H9 (cell line): ENCODE results near the gene MKRN2. TPM values are rescaled to one million over a fixed set of nuclear protein-coding genes. Genes with fewer than 3 reads are reported as not detected.

Source experiments
- DNase-seq: peaks from one replicate; pipeline ENCODE4 v3.0.0-alpha.2; 2017
- H2AFZ ChIP-seq: one replicate; pipeline ENCODE4 v1.6.1; 2013; ENCODE audit warnings: mild to moderate bottlenecking, low read length, control low read depth, moderate library complexity
- H2AK5ac ChIP-seq: 2 replicates; pipeline ENCODE4 v1.6.1; 2013; ENCODE audit warnings: low read length, control low read depth, mixed read lengths; ENCODE audit not compliant: insufficient read length
- H2BK120ac ChIP-seq: one replicate; pipeline ENCODE4 v1.6.1; 2013; ENCODE audit warnings: low read depth, mild to moderate bottlenecking, low read length, control low read depth, inconsistent platforms; ENCODE audit not compliant: poor library complexity, severe bottlenecking
- H2BK12ac ChIP-seq: 2 replicates; pipeline ENCODE4 v1.6.1; 2013; ENCODE audit warnings: low read length, control low read depth, mixed read lengths, low read depth; ENCODE audit not compliant: insufficient read length
- H2BK15ac ChIP-seq: 2 replicates; pipeline ENCODE4 v1.6.1; 2013; ENCODE audit warnings: low read depth, low read length, control low read depth
- H2BK20ac ChIP-seq: one replicate; pipeline ENCODE4 v1.6.1; 2013; ENCODE audit warnings: low read depth, mild to moderate bottlenecking, low read length, control low read depth, inconsistent platforms; ENCODE audit not compliant: poor library complexity, severe bottlenecking
- H2BK5ac ChIP-seq: 2 replicates; pipeline ENCODE4 v1.6.1; 2013; ENCODE audit warnings: low read length, control low read depth, mixed read lengths; ENCODE audit not compliant: insufficient read length
- H3K14ac ChIP-seq: 2 replicates; pipeline ENCODE4 v1.6.1; 2013; ENCODE audit warnings: low read length, control low read depth; ENCODE audit not compliant: insufficient read depth
- H3K18ac ChIP-seq: 2 replicates; pipeline ENCODE4 v1.6.1; 2013; ENCODE audit warnings: low read depth, mild to moderate bottlenecking, mixed read lengths, low read length, control low read depth; ENCODE audit not compliant: insufficient read length
- H3K23ac ChIP-seq: 2 replicates; pipeline ENCODE4 v1.6.1; 2013; ENCODE audit warnings: low read length, control low read depth, mixed read lengths, low read depth; ENCODE audit not compliant: insufficient read length
- H3K23me2 ChIP-seq: 2 replicates; pipeline ENCODE4 v1.6.1; 2013; ENCODE audit warnings: low read depth, mild to moderate bottlenecking, mixed read lengths, low read length, control low read depth; ENCODE audit not compliant: insufficient read length, poor library complexity, severe bottlenecking
- H3K27ac ChIP-seq: 2 replicates; pipeline ENCODE4 v1.5.1; 2013; ENCODE audit warnings: low read length, control low read depth, mixed read lengths, low read depth; ENCODE audit not compliant: insufficient read length
- H3K27me3 ChIP-seq: 2 replicates; pipeline ENCODE4 v1.6.1; 2013; ENCODE audit warnings: low read length, control low read depth, inconsistent platforms; ENCODE audit not compliant: insufficient read depth
- H3K4ac ChIP-seq: 2 replicates; pipeline ENCODE4 v1.6.1; 2013; ENCODE audit warnings: low read depth, mild to moderate bottlenecking, control low read depth, inconsistent platforms, low read length, moderate library complexity
- H3K4me1 ChIP-seq: 2 replicates; pipeline ENCODE4 v1.6.1; 2013; ENCODE audit warnings: low read length, control low read depth, inconsistent platforms; ENCODE audit not compliant: insufficient read depth
- H3K4me2 ChIP-seq: 2 replicates; pipeline ENCODE4 v1.6.1; 2013; ENCODE audit warnings: low read length, control low read depth, mixed read lengths; ENCODE audit not compliant: insufficient read length, insufficient read depth
- H3K56ac ChIP-seq: 2 replicates; pipeline ENCODE4 v1.6.1; 2013; ENCODE audit warnings: low read depth, mild to moderate bottlenecking, mixed read lengths, low read length, control low read depth; ENCODE audit not compliant: insufficient read length
- H3K79me1 ChIP-seq: 2 replicates; pipeline ENCODE4 v1.6.1; 2013; ENCODE audit warnings: low read depth, mild to moderate bottlenecking, moderate library complexity, low read length, control low read depth, inconsistent platforms; ENCODE audit not compliant: insufficient read depth, poor library complexity, severe bottlenecking
- H3K79me2 ChIP-seq: 2 replicates; pipeline ENCODE4 v1.6.1; 2013; ENCODE audit warnings: low read length, control low read depth, inconsistent platforms; ENCODE audit not compliant: insufficient read depth
- H3K9ac ChIP-seq: 2 replicates; pipeline ENCODE4 v1.6.1; 2013; ENCODE audit warnings: low read length, control low read depth, mixed read lengths; ENCODE audit not compliant: insufficient read length; ENCODE audit errors: extremely low read depth
- H3K9me3 ChIP-seq: one replicate; pipeline ENCODE4 v1.6.1; 2013; ENCODE audit warnings: low read depth, low read length, inconsistent platforms; ENCODE audit not compliant: control insufficient read depth
- H3T11ph ChIP-seq: one replicate; pipeline ENCODE4 v1.6.1; 2013; ENCODE audit warnings: mild to moderate bottlenecking, low read length, control low read depth, inconsistent platforms
- H4K20me1 ChIP-seq: one replicate; pipeline ENCODE4 v1.6.1; 2013; ENCODE audit not compliant: control insufficient read depth, insufficient read length, insufficient read depth
- H4K5ac ChIP-seq: 2 replicates; pipeline ENCODE4 v1.6.1; 2013; ENCODE audit warnings: low read depth, mild to moderate bottlenecking, mixed read lengths, low read length, control low read depth; ENCODE audit not compliant: insufficient read length
- H4K8ac ChIP-seq: replicated peaks from 2 replicates; pipeline ENCODE4 v1.6.1; 2013; ENCODE audit warnings: low read length, control low read depth, mixed read lengths, low read depth; ENCODE audit not compliant: insufficient read length
- H4K91ac ChIP-seq: 2 replicates; pipeline ENCODE4 v1.6.1; 2013; ENCODE audit warnings: low read depth, mild to moderate bottlenecking, moderate library complexity, mixed read lengths, low read length, control low read depth; ENCODE audit not compliant: insufficient read length
- H3K27ac Mint-ChIP-seq, 3 experiments: 2 replicates in 2 of 3; 3 replicates in 1 of 3; pipeline ENCODE4 v1.8.0; 2020 to 2021; ENCODE audit warnings: mixed read lengths in 3 of 3, mild to moderate bottlenecking in 1 of 3, moderate library complexity in 1 of 3
- H3K27me3 Mint-ChIP-seq: 2 replicates; pipeline ENCODE4 v1.8.0; 2021; ENCODE audit warnings: low read depth, mild to moderate bottlenecking, moderate library complexity, mixed read lengths
- H3K36me3 Mint-ChIP-seq, 3 experiments: 2 replicates in 2 of 3; 3 replicates in 1 of 3; pipeline ENCODE4 v1.8.0; 2020 to 2021; ENCODE audit warnings: low read depth in 3 of 3, mixed read lengths in 3 of 3; ENCODE audit not compliant: insufficient read depth in 1 of 3
- H3K4me1 Mint-ChIP-seq, 2 experiments: 2 replicates each; pipeline ENCODE4 v1.8.0; 2020; ENCODE audit warnings: mixed read lengths in 2 of 2
- H3K4me3 Mint-ChIP-seq, 2 experiments: 2 replicates in 1 of 2; 3 replicates in 1 of 2; pipeline ENCODE4 v1.8.0; 2020 to 2021; ENCODE audit warnings: mild to moderate bottlenecking in 2 of 2, mixed read lengths in 2 of 2, moderate library complexity in 1 of 2
- H3K9me3 Mint-ChIP-seq, 2 experiments: 2 replicates in 1 of 2; 3 replicates in 1 of 2; pipeline ENCODE4 v1.8.0; 2020; ENCODE audit warnings: mild to moderate bottlenecking in 2 of 2, mixed read lengths in 2 of 2, moderate library complexity in 1 of 2
- CTCF ChIP-seq: fragments of 200-600 bp; sonication (generic); conservative IDR thresholded peaks from 3 replicates; pipeline ENCODE4 v1.8.0; 2021; ENCODE audit warnings: antibody characterized with exemption, mild to moderate bottlenecking
- WGBS: extraction: QIAGEN DNeasy Blood & Tissue Kit; methylation state at CpG from one replicate; pipeline ENCODE4 v1.1.7; 2013; ENCODE audit warnings: missing lambda C conversion rate, low lambda C conversion rate, mixed read lengths; ENCODE audit not compliant: insufficient read length; ENCODE audit errors: extremely low coverage; 5-methylcytosine and 5-hydroxymethylcytosine counted together
- total RNA-seq: library from RNA; stranded (reverse); gene quantifications from 2 replicates; pipeline ENCODE4 v1.2.1, GENCODE V29; 2021

MKRN2 gene
- total RNA-seq, 1 experiment from 2014 or later = 18.1 TPM

GRCh38 chr3:12562451-12562850, 5.6 kb downstream of the MKRN2 start:
- Mint-ChIP-seq H3K9me3 (no peaks in the 10 kb centered on the region), H3K4me1 (peaks cover 56% of the 10 kb centered on the region in 2 experiments), H3K27me3 (no peaks in the 10 kb centered on the region), H3K4me3 (peak overlapping the region in 1 of 2 experiments; percentile 47; a peak in 1 of 5 replicates), H3K36me3 (peaks cover 0 to 3% (median 0%) of the 10 kb centered on the region in 3 experiments; a peak in 1 of 7 replicates), H3K27ac (0 out of 7 replicates have a peak overlapping the region, but pooled peaks of 1 of the 3 experiments have one; percentile 16)
- no peak for DNase-seq
- H3K4ac ChIP-seq = no peak overlapping the region
- no peak overlapping the region for H3K14ac ChIP-seq
- peaks cover 51% of the 10 kb centered on the region; the same call in 1 of the 2 replicates for H3K79me2 ChIP-seq
- H3K23ac ChIP-seq = no peak overlapping the region
- TF ChIP-seq CTCF = no peak
- no peak overlapping the region for H3K27ac ChIP-seq
- H4K91ac ChIP-seq = no peak overlapping the region
- H2AK5ac ChIP-seq = no peak overlapping the region
- H2BK12ac ChIP-seq = no peak overlapping the region
- H3T11ph ChIP-seq = no peak overlapping the region
- H2BK15ac ChIP-seq = no peak overlapping the region
- no peaks in the 10 kb centered on the region for H4K20me1 ChIP-seq
- no peak overlapping the region for H4K8ac ChIP-seq
- H3K56ac ChIP-seq = no peak overlapping the region
- no peaks in the 10 kb centered on the region for H3K23me2 ChIP-seq
- H2AFZ ChIP-seq = no peak overlapping the region
- no CpG with 5 or more reads among the region's 1 CpG for WGBS
- H3K9me3 ChIP-seq = no peaks in the 10 kb centered on the region
- H3K27me3 ChIP-seq = no peaks in the 10 kb centered on the region
- H2BK120ac ChIP-seq = no peak overlapping the region
- no peak overlapping the region for H2BK20ac ChIP-seq
- no peak overlapping the region for H3K18ac ChIP-seq
- H4K5ac ChIP-seq = no peak overlapping the region
- no peak overlapping the region for H3K9ac ChIP-seq
- peaks cover 19% of the 10 kb centered on the region for H3K79me1 ChIP-seq
- no peaks in the 10 kb centered on the region for H3K4me1 ChIP-seq
- H2BK5ac ChIP-seq = no peak overlapping the region
- no peak overlapping the region for H3K4me2 ChIP-seq
